ENCODE results near the gene BTLA.

DNA sequence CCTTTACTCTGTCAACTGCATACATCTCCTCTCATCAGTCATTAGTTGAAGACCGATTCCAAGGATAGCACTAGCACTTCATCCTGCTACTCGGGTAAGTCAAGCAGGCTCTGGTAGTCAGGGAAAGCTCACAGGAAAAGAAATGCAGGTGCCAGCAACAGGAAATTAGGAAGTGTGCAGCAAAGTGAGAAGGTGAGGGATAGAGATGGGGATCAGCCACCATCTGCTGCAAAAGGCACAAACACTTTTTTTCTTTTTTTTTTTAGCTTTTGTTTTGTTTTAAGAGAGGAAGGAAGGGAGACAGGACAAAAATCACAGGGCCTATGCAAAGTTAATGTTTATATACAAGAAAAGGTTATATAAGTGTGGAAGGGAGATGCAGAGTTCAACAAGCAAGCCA lies 9.0 kb upstream of the BTLA start:
- TF ChIP-seq, protein P1, sequence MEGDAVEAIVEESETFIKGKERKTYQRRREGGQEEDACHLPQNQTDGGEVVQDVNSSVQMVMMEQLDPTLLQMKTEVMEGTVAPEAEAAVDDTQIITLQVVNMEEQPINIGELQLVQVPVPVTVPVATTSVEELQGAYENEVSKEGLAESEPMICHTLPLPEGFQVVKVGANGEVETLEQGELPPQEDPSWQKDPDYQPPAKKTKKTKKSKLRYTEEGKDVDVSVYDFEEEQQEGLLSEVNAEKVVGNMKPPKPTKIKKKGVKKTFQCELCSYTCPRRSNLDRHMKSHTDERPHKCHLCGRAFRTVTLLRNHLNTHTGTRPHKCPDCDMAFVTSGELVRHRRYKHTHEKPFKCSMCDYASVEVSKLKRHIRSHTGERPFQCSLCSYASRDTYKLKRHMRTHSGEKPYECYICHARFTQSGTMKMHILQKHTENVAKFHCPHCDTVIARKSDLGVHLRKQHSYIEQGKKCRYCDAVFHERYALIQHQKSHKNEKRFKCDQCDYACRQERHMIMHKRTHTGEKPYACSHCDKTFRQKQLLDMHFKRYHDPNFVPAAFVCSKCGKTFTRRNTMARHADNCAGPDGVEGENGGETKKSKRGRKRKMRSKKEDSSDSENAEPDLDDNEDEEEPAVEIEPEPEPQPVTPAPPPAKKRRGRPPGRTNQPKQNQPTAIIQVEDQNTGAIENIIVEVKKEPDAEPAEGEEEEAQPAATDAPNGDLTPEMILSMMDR (conservative IDR thresholded peaks at IDR 0.05; ENCODE audit: low read length): no peak
- TF ChIP-seq EZH2phosphoT487 (IDR thresholded peaks at IDR 0.05; ENCODE audit: borderline replicate concordance, low read depth, low read length): no peak
